Measurements from ENCODE around the gene ZBTB40.

- TF ChIP-seq CTCF (conservative IDR thresholded peaks at IDR 0.05): no peak
- TF ChIP-seq EZH2 (IDR thresholded peaks at IDR 0.05; ENCODE audit: low read depth): no peak
Measured at GRCh38 chr1:22437573-22437972, 14.1 kb upstream of the ZBTB40 start.
